ENCODE data around the gene YPEL5. TPM values are rescaled to one million over a fixed set of nuclear protein-coding genes. Genes with fewer than 3 reads are reported as not detected.
A peak's percentile ranks its signal among the peaks of the same experiment; 100 is the strongest.
"Not testable (repeated sequence)": the region's sequence is repeated elsewhere in the genome, so short reads cannot be mapped to it uniquely, and the experiment has no call there.

The YPEL5 gene
- total RNA-seq (100 to 1,000 TPM in 1 of 2 donors, 10 to 100 TPM in 1; 73.0 to 154 TPM), polyA plus RNA-seq (10 to 100 TPM; 57.2 to 57.7 TPM)
- long read RNA-seq, donor 1, transcript YPEL5-210 (2 exons, 935 nt): minor isoform, 10 of 75 reads
- long read RNA-seq, donor 1, transcript YPEL5-201 (3 exons, 2,182 nt): major isoform, 37 of 75 reads
- long read RNA-seq, donor 1, partial matches to known transcripts: 28 of 75 reads
- long read RNA-seq, donor 1, other reads (novel, unspliced or antisense): 0 of 75 reads
- long read RNA-seq, donor 2, transcript YPEL5-201 (3 exons, 2,182 nt): major isoform, 10 of 11 reads
- long read RNA-seq, donor 2, partial matches to known transcripts: 0 of 11 reads
- long read RNA-seq, donor 2, other reads (novel, unspliced or antisense): 0 of 11 reads
- long read RNA-seq, donor 3, transcript YPEL5-201 (3 exons, 2,182 nt): major isoform, 17 of 19 reads
- long read RNA-seq, donor 3, partial matches to known transcripts: 0 of 19 reads
- long read RNA-seq, donor 3, other reads (novel, unspliced or antisense): 0 of 19 reads
- long read RNA-seq, donor 4, transcript YPEL5-201 (3 exons, 2,182 nt): major isoform, 11 of 11 reads
- long read RNA-seq, donor 4, partial matches to known transcripts: 0 of 11 reads
- long read RNA-seq, donor 4, other reads (novel, unspliced or antisense): 0 of 11 reads
- long read RNA-seq, donor 5, transcript YPEL5-201 (3 exons, 2,182 nt): major isoform, 35 of 37 reads
- long read RNA-seq, donor 5, partial matches to known transcripts: 0 of 37 reads
- long read RNA-seq, donor 5, other reads (novel, unspliced or antisense): 0 of 37 reads

DNA sequence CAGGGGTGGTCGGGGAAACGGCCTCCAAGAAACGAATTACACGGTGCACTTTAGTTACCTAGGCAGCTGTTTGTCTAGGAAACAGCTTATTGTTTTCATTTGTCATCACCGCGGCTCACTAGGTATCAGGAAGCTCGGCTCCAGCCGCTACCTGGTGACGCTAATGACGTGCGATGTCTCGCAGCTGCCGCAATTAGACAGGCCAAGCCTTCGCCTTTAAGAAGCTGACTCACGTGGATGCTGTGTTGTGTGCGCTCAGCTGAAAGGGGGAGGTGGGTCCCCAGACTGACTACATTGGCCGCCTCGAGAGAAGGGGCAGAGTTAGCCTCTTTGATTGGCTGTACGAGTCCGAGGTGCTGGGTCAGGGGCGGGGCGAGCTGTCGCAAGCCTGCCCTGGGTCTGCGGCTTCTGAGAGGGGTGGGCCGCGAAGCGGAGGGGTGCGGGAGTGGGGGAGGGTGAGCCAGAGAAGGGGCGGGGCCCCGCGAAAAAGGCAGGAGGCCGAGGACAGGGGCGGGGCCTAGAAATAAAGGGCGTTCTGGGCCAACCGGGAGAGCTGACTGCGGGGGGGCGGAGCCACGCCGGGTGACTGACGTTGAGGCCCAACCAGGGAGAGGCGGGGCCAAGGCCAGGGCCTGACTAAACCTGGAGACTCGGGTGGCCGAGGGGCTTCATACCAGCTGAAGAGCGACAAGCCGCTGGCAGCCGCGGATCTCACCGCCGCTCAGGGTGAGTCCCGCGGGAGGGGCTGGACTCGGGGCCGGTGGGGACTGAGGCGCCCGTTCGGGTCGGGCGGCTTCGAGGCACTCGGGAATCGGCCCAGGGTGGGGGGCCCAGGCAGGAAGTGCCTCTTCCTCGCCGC, at the start of gene YPEL5:
Gene YPEL5, plus strand, starts transcription at position 671 of the 859 bp plus-strand sequence. CDS start 9,645 bp downstream, outside the sequence.
- no peak for TF ChIP-seq CTCF (IDR thresholded peaks at IDR 0.05; ENCODE audit: control extremely low read depth, extremely low read depth)
- peaks cover 0 to 15% (median 7%) of the 10 kb centered on the region in 4 donors for H3K36me3 ChIP-seq (ENCODE audit: control insufficient read depth in 4 of 4, insufficient read depth in 4 of 4, low read length in 4 of 4)
- 1% methylated on average over 58 to 63 of the region's 63 CpGs for WGBS, 2 donors
- DNase-seq (peak; percentile 99 to 100 (median 100)), ATAC-seq (ENCODE audit: insufficient read depth, low FRiP score) (peak; percentile 97)
- H3K9me3 ChIP-seq (ENCODE audit: control insufficient read depth in 4 of 4, insufficient read depth in 3 of 4, low read length in 3 of 4): no peaks in the 10 kb centered on the region
- peak within 1 kb of the TSS; percentile 98 for H3K4me3 ChIP-seq
- no peaks in the 10 kb centered on the region for H3K27me3 ChIP-seq (ENCODE audit: control insufficient read depth in 3 of 3, insufficient read depth in 3 of 3, low read length in 2 of 3)
- H3K4me1 ChIP-seq (ENCODE audit: control insufficient read depth in 5 of 5, insufficient read depth in 5 of 5, low read length in 5 of 5): peaks cover 2 to 26% (median 19%) of the 10 kb centered on the region in 5 donors
- peak within 1 kb of the TSS; percentile 72 to 77 for H3K9ac ChIP-seq (ENCODE audit: insufficient read depth in 1 of 2, low read length in 2 of 2)
- peak within 1 kb of the TSS; percentile 100 for H3K27ac ChIP-seq (ENCODE audit: low read depth in 1 of 2, low read length in 1 of 2)

DNA sequence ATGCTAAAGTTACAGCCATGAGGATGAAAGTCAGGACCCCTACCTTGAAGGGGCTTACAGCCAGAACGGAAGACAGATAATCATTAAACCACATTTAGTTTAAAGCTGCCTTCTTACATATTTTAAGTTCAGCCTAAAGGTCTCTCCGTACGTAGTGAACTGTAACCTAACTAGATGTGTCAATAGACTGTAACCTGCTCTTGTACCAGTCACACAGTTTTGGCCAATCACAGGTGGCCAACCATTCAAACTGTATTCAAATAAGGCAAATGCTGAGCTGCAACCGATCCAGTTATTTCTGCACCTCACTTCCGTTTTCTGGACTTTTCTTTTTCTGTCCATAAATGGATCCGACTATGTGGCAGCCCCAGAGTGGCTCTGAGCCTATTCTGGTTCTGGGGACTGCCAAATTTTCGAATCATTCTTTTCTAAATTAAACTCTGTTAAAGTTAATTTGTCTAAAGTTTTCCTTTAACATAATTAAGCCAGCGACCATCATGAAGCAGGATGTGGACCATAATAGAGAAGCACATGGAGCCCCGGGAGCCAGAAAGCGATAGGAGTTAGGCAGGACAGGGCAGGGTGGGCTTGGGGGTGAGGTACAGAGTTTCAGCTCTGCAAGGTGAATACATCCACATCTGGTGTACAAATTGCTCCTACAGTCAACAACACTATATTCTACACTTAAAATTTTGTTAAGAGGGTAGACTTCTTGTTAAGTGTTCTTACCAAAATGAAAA, 48.4 kb upstream of the YPEL5 start:
- no peak for ATAC-seq (ENCODE audit: insufficient read depth, low FRiP score)
- DNase-seq: no peak
- Histone ChIP-seq H3K4me1 (ENCODE audit: control insufficient read depth in 5 of 5, insufficient read depth in 5 of 5, low read length in 5 of 5) (no peaks in the 10 kb centered on the region), H3K36me3 (ENCODE audit: control insufficient read depth in 4 of 4, insufficient read depth in 4 of 4, low read length in 4 of 4) (no peaks in the 10 kb centered on the region), H3K9ac (ENCODE audit: insufficient read depth in 1 of 2, low read length in 2 of 2) (no peak overlapping the region), H3K27me3 (ENCODE audit: control insufficient read depth in 3 of 3, insufficient read depth in 3 of 3, low read length in 2 of 3) (peaks cover 0 to 5% (median 2%) of the 10 kb centered on the region in 3 donors), H3K4me3 (no peak overlapping the region), H3K9me3 (ENCODE audit: control insufficient read depth in 4 of 4, insufficient read depth in 3 of 4, low read length in 3 of 4) (no peaks in the 10 kb centered on the region), H3K27ac (ENCODE audit: low read depth in 1 of 2, low read length in 1 of 2) (no peak overlapping the region)
- WGBS, 2 donors: 73 to 85% methylated on average over 10 of the region's 10 CpGs
- TF ChIP-seq CTCF (IDR thresholded peaks at IDR 0.05; ENCODE audit: control extremely low read depth, extremely low read depth): no peak

- not testable (repeated sequence) for H3K9ac ChIP-seq (ENCODE audit: insufficient read depth in 1 of 2, low read length in 2 of 2); ATAC-seq (ENCODE audit: insufficient read depth, low FRiP score); H3K27me3 ChIP-seq (ENCODE audit: control insufficient read depth in 3 of 3, insufficient read depth in 3 of 3, low read length in 2 of 3); H3K4me3 ChIP-seq; H3K4me1 ChIP-seq (ENCODE audit: control insufficient read depth in 5 of 5, insufficient read depth in 5 of 5, low read length in 5 of 5); H3K27ac ChIP-seq (ENCODE audit: low read depth in 1 of 2, low read length in 1 of 2); DNase-seq; H3K36me3 ChIP-seq (ENCODE audit: control insufficient read depth in 4 of 4, insufficient read depth in 4 of 4, low read length in 4 of 4); H3K9me3 ChIP-seq (ENCODE audit: control insufficient read depth in 4 of 4, insufficient read depth in 3 of 4, low read length in 3 of 4)
- 73 to 74% methylated on average over 1 of the region's 1 CpG for WGBS, 2 donors
Observed at GRCh38 chr2:30099366-30099765, 47.4 kb upstream of the YPEL5 start.

DNA sequence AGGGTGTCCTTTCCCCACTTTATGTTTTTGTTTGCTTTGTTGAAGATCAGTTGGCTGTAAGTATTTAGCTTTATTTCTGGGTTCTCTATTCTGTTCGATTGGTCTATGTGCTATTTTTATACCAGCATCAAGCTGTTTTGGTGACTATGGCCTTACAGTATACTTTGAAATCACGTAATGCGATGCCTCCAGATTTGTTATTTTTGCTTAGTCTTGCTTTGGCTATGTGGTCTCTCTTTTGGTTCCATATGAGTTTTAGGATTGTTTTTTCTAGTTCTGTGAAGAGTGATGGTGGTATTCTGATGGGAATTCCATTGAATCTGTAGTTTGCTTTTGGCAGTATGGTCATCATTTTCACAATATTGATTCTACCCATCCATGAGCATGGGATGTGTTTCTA, 46.1 kb upstream of the YPEL5 start:
- not testable (repeated sequence) for H3K4me3 ChIP-seq; H3K9ac ChIP-seq (ENCODE audit: insufficient read depth in 1 of 2, low read length in 2 of 2); H3K9me3 ChIP-seq (ENCODE audit: control insufficient read depth in 4 of 4, insufficient read depth in 3 of 4, low read length in 3 of 4); H3K4me1 ChIP-seq (ENCODE audit: control insufficient read depth in 5 of 5, insufficient read depth in 5 of 5, low read length in 5 of 5); H3K27me3 ChIP-seq (ENCODE audit: control insufficient read depth in 3 of 3, insufficient read depth in 3 of 3, low read length in 2 of 3); H3K27ac ChIP-seq (ENCODE audit: low read depth in 1 of 2, low read length in 1 of 2); DNase-seq; ATAC-seq (ENCODE audit: insufficient read depth, low FRiP score); H3K36me3 ChIP-seq (ENCODE audit: control insufficient read depth in 4 of 4, insufficient read depth in 4 of 4, low read length in 4 of 4)
- WGBS, 2 donors: 83 to 91% methylated on average over 3 of the region's 3 CpGs

All from lung (tissue), 16 donors.